GM10248 (cell line): ENCODE data around the gene SGO1.
"Not testable (repeated sequence)": the region's sequence is repeated elsewhere in the genome, so short reads cannot be mapped to it uniquely, and the experiment has no call there.

Experiments
- CTCF ChIA-PET: fragments of 300-600 bp; sonication (Branson Sonifier 250); formaldehyde crosslinking; extraction: SDS; loops from one replicate; lab custom pipeline; 2021; ENCODE audit warnings: antibody characterized with exemption; lab: Yijun Ruan, JAX
- POLR2A ChIA-PET: fragments of 350-650 bp; sonication (Branson Sonifier 250); formaldehyde crosslinking; extraction: SDS; loops from one replicate; lab custom pipeline; 2020; ENCODE audit warnings: antibody characterized with exemption; lab: Yijun Ruan, JAX
- DNase-seq: peaks from one replicate; pipeline ENCODE4 v3.0.0; 2012; ENCODE audit errors: extremely low spot score
- CTCF ChIP-seq: IDR thresholded peaks from 2 replicates; pipeline ENCODE4 v1.5.1; 2012; ENCODE audit warnings: mild to moderate bottlenecking, low read depth; ENCODE audit errors: extremely low read depth, missing control alignments, control extremely low read depth

The SGO1 gene

DNA sequence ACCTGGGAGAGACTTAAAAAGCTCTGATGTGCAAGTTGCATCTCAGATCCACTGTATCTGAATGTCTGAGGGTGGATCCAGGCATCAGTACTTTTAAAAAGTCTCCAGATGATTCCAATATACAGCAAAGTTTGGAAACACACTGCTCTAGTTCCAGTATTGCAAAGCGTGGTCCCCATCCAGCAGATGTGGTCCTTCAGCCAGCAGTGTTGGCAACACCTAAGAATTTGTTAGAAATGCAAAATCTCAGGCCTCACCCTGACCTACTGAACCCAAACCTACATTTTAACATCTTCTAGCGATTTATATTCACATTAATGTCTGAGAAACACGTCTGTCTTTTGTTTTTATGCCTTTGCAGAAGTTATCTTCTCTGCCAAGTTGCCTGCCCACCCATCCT, 32.2 kb upstream of the SGO1 start:
- no peak for DNase-seq
- TF ChIP-seq CTCF, result no peak
- ChIA-PET POLR2A (no interaction called here), CTCF (no interaction called here)

DNA sequence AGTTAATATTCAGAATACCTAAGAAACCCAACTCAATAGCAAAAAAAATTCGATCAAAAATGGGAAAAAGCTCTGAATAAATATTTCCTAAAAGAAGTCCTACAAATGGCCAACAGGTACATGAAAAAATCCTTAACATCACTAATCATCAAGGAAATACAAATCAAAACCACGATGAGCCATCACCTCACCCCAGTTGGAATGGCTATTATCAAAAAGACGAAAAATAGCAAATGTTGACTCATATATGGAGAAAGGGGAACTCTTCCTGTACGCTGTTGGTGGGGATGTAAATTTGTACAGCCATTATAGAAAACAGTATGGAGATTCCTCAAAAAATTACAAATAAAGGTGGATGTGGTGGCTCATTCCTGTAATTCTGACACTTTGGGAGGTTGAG, 29.6 kb upstream of the SGO1 start:
- DNase-seq, result no peak
- ChIA-PET POLR2A (no interaction called here), CTCF (interaction anchor here (1.2 kb wide), 1 partner anchor 13 kb away, joined by 4 read pairs; no protein-coding TSS in a partner anchor)
- no peak for TF ChIP-seq CTCF

DNA sequence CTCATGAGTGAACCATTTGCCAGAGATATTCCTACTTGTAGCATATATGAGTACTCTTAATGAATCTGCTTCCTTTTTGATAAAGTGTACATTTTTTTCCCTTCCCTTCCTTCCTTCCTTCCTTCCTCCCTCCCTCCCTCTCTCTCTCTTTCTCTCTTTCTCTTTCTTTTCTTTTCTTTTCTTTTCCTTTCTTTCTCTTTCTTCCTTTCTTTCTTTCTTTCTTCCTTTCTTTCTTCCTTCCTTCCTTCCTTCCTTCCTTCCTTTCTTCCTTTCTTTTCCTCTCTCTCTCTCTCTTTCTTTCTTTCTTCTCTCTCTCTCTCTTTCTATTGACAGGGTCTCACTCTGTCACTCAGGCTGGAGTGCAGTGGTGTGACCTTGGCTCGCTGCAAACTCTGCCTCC, 27.5 kb upstream of the SGO1 start:
- POLR2A ChIA-PET, CTCF ChIA-PET, DNase-seq: not testable (repeated sequence)

- POLR2A ChIA-PET, result not testable (repeated sequence)
- CTCF ChIA-PET, result interaction anchor here (1.3 kb wide), 1 partner anchor 9 kb away, joined by 3 read pairs; no protein-coding TSS in a partner anchor
These were observed 21.9 kb upstream of the SGO1 start for GRCh38 chr3:20207945-20208344.

GRCh38 chr3:20205898-20206297, 19.9 kb upstream of the SGO1 start:
- DNase-seq, CTCF ChIA-PET, POLR2A ChIA-PET: not testable (repeated sequence)

More at GRCh38 chr3:20207945-20208344, 21.9 kb upstream of the SGO1 start:
- DNase-seq, result not testable (repeated sequence)

GRCh38 chr3:20201143-20201542, 15.1 kb upstream of the SGO1 start:
- ChIA-PET CTCF (interaction anchor here (1.2 to 1.4 kb wide), 2 partner anchors 11 to 13 kb away, joined by 3 to 4 read pairs; no protein-coding TSS in a partner anchor), POLR2A (no interaction called here)
- no peak for DNase-seq
- no peak for TF ChIP-seq CTCF

GRCh38 chr3:20197775-20198174, 11.8 kb upstream of the SGO1 start:
- DNase-seq, result no peak
- CTCF ChIA-PET, result interaction anchor here (1.3 to 1.8 kb wide), 2 partner anchors 8 to 10 kb away, joined by 3 to 4 read pairs; no protein-coding TSS in a partner anchor
- POLR2A ChIA-PET, result no interaction called here

More at GRCh38 chr3:20197775-20198174, 11.8 kb upstream of the SGO1 start:
- no peak for TF ChIP-seq CTCF
